Mesendoderm (in vitro differentiated cells): ENCODE results near the gene CPA5.

Experiments
- DNase-seq: peaks from one replicate; pipeline ENCODE4 v3.0.0; 2013
- H2AK5ac ChIP-seq: 2 replicates; pipeline ENCODE4 v1.6.1; 2013; ENCODE audit warnings: low read length, inconsistent platforms
- H2BK120ac ChIP-seq: 2 replicates; pipeline ENCODE4 v1.6.1; 2013; ENCODE audit warnings: low read depth, mild to moderate bottlenecking, low read length, moderate library complexity, mixed read lengths
- H2BK15ac ChIP-seq: replicated peaks from 2 replicates; pipeline ENCODE4 v1.6.1; 2013; ENCODE audit warnings: low read depth, mild to moderate bottlenecking, moderate library complexity
- H2BK5ac ChIP-seq: 2 replicates; pipeline ENCODE4 v1.6.1; 2013; ENCODE audit warnings: low read length, inconsistent platforms
- H3K18ac ChIP-seq: 2 replicates; pipeline ENCODE4 v1.6.1; 2013; ENCODE audit warnings: mild to moderate bottlenecking, low read length, mixed read lengths
- H3K23ac ChIP-seq: one replicate; pipeline ENCODE4 v1.6.1; 2013; ENCODE audit warnings: low read length
- H3K27ac ChIP-seq: 2 replicates; pipeline ENCODE4 v1.5.1; 2013; ENCODE audit warnings: low read depth, mild to moderate bottlenecking, inconsistent platforms, low read length, moderate library complexity
- H3K27me3 ChIP-seq: 2 replicates; pipeline ENCODE4 v1.6.1; 2013; ENCODE audit warnings: low read length, control low read depth, mild to moderate bottlenecking, inconsistent platforms; ENCODE audit not compliant: insufficient read depth, poor library complexity
- H3K36me3 ChIP-seq: 2 replicates; pipeline ENCODE4 v1.6.1; 2013; ENCODE audit warnings: low read length, inconsistent platforms; ENCODE audit not compliant: control insufficient read depth, insufficient read depth
- H3K4ac ChIP-seq: one replicate; pipeline ENCODE4 v1.6.1; 2013; ENCODE audit warnings: low read depth, mild to moderate bottlenecking, low read length, moderate library complexity
- H3K4me1 ChIP-seq: 2 replicates; pipeline ENCODE4 v1.6.1; 2013; ENCODE audit warnings: low read depth, low read length, inconsistent platforms; ENCODE audit not compliant: control insufficient read depth
- H3K4me2 ChIP-seq: 2 replicates; pipeline ENCODE4 v1.6.1; 2013; ENCODE audit warnings: low read length
- H3K4me3 ChIP-seq: 2 replicates; pipeline ENCODE4 v1.5.1; 2013; ENCODE audit warnings: mild to moderate bottlenecking, low read length
- H3K56ac ChIP-seq: one replicate; pipeline ENCODE4 v1.6.1; 2013; ENCODE audit warnings: low read length
- H3K79me1 ChIP-seq: 2 replicates; pipeline ENCODE4 v1.6.1; 2013; ENCODE audit warnings: low read length, inconsistent platforms
- H3K79me2 ChIP-seq: 2 replicates; pipeline ENCODE4 v1.6.1; 2013; ENCODE audit warnings: mild to moderate bottlenecking, low read length; ENCODE audit not compliant: control insufficient read depth, insufficient read depth
- H3K9ac ChIP-seq: 2 replicates; pipeline ENCODE4 v1.6.1; 2013; ENCODE audit warnings: low read length, inconsistent platforms
- H4K5ac ChIP-seq: one replicate; pipeline ENCODE4 v1.6.1; 2013; ENCODE audit warnings: low read length
- H4K8ac ChIP-seq: one replicate; pipeline ENCODE4 v1.6.1; 2013; ENCODE audit warnings: low read depth, mild to moderate bottlenecking, control low read depth, low read length, moderate library complexity
- WGBS: extraction: QIAGEN DNeasy Blood & Tissue Kit; methylation state at CpG from one replicate; pipeline ENCODE4 v1.1.7; 2013; ENCODE audit warnings: low lambda C conversion rate, missing lambda C conversion rate; ENCODE audit not compliant: insufficient coverage; ENCODE audit errors: extremely low coverage; 5-methylcytosine and 5-hydroxymethylcytosine counted together

CPA5 gene

DNA sequence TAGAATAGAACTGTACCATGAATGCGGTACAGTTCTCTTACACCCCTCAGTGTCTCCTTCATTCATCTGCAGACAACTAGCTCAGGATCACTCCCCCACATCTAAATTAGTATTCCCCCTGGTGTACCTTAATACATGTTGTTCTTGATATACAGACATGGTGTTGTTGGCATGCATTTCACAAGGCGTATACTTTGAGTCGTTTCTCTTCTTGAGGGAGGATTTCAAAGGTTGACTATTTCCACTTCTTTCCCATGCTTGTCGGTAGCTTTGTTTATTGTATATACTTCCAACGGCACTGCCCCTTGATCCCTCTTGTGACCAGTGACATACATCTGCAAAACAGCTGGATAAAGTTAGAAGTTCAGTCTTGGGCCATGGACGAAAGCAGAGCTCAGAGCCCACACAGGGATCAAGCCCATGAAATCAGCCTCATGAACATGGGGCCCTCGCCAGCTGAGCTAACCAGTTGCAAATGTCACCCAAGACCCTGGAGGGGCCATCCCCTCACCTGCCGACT is 43.1 kb upstream of the CPA5 start:
- Histone ChIP-seq H3K56ac (no peak overlapping the region), H3K4me2 (no peak overlapping the region), H3K18ac (no peak overlapping the region), H3K4ac (no peak overlapping the region), H2BK5ac (no peak overlapping the region), H3K27ac (no peak overlapping the region), H2AK5ac (no peak overlapping the region), H2BK15ac (no peak overlapping the region), H4K8ac (no peak overlapping the region), H2BK120ac (no peak overlapping the region), H3K4me1 (no peaks in the 10 kb centered on the region), H4K5ac (no peak overlapping the region), H3K79me1 (no peaks in the 10 kb centered on the region), H3K9ac (no peak overlapping the region), H3K4me3 (no peak overlapping the region), H3K36me3 (no peaks in the 10 kb centered on the region), H3K23ac (no peak overlapping the region), H3K79me2 (no peaks in the 10 kb centered on the region), H3K27me3 (no peaks in the 10 kb centered on the region)
- WGBS: no CpG with 5 or more reads among the region's 8 CpGs
- DNase-seq: no peak

DNA sequence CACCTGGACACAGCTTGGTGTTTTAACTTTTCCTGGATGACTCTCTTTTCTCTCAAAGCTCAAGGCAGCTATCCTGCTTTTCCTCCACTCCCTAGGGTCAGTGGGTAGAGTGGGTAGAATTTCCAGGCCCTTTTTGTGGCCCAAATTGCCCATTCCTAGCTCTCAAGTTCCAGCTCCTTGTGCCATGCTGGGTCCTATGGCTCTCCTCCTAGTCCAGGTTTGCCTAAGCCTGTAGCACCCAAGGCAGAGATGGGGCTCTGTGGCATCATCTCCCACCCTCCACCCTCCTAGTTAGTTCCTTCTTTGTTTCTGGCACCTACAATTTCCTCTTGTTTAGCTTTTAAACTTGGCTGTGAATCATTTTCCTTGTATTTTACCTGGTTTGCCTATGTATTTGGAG is 42.0 kb upstream of the CPA5 start:
- Histone ChIP-seq H3K27ac (no peak overlapping the region), H3K4me3 (no peak overlapping the region), H3K4me2 (no peak overlapping the region), H3K4ac (no peak overlapping the region), H3K4me1 (no peaks in the 10 kb centered on the region), H2BK15ac (no peak overlapping the region), H3K36me3 (no peaks in the 10 kb centered on the region), H3K56ac (no peak overlapping the region), H2BK120ac (no peak overlapping the region), H3K27me3 (no peaks in the 10 kb centered on the region), H3K18ac (no peak overlapping the region), H3K79me1 (no peaks in the 10 kb centered on the region), H2AK5ac (no peak overlapping the region), H4K5ac (no peak overlapping the region), H3K79me2 (no peaks in the 10 kb centered on the region), H3K9ac (no peak overlapping the region), H3K23ac (no peak overlapping the region), H2BK5ac (no peak overlapping the region), H4K8ac (no peak overlapping the region)
- DNase-seq: no peak

DNA sequence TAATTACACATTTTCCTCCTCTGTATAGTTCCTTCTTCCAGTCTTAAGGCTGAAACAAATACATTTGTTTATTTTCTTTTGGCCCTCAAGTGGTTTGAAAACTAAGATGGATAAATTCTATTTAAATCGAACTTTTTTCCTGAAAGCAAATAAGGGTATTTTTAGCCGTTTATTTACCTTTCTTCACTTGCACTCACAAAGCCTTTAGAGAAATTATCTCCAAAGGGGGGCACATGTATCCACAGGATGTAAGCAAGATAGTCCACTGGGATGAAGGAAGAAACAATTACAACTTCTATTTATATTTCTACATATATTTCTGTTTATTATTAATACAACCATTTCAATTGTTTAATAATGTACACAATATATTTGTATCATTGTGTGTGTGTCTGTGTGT is 41.5 kb upstream of the CPA5 start:
- Histone ChIP-seq H4K8ac (no peak overlapping the region), H3K9ac (no peak overlapping the region), H2AK5ac (no peak overlapping the region), H2BK5ac (no peak overlapping the region), H3K4me1 (no peaks in the 10 kb centered on the region), H3K56ac (no peak overlapping the region), H3K23ac (no peak overlapping the region), H3K18ac (no peak overlapping the region), H3K4me3 (no peak overlapping the region), H3K79me1 (no peaks in the 10 kb centered on the region), H2BK15ac (no peak overlapping the region), H3K79me2 (no peaks in the 10 kb centered on the region), H3K36me3 (no peaks in the 10 kb centered on the region), H3K4me2 (no peak overlapping the region), H3K27ac (no peak overlapping the region), H2BK120ac (no peak overlapping the region), H4K5ac (no peak overlapping the region), H3K4ac (no peak overlapping the region), H3K27me3 (no peaks in the 10 kb centered on the region)
- DNase-seq: no peak
- no CpG with 5 or more reads among the region's 2 CpGs for WGBS

DNA sequence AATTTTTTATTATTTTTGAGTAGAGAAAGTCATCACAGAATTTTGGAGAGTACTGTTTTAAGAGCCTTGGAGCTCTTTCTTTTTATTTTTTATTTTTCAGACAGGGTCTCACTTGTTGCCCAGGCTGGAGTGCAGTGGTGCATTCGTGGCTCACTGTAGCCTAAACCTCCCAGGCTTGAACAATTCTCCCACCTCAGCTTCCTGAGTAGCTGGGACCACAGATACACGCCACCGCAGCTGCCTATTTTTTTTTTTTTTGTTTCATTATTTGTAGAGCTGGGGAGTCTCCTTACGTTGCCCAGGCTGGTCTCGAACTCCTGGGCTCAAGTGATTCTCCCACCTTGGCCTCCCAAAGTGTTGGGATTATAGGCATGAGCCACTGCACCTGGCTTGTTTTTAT is 41.1 kb upstream of the CPA5 start:
- no CpG with 5 or more reads among the region's 5 CpGs for WGBS
- no peak overlapping the region for H3K27ac ChIP-seq
- H3K79me1 ChIP-seq: no peaks in the 10 kb centered on the region

DNA sequence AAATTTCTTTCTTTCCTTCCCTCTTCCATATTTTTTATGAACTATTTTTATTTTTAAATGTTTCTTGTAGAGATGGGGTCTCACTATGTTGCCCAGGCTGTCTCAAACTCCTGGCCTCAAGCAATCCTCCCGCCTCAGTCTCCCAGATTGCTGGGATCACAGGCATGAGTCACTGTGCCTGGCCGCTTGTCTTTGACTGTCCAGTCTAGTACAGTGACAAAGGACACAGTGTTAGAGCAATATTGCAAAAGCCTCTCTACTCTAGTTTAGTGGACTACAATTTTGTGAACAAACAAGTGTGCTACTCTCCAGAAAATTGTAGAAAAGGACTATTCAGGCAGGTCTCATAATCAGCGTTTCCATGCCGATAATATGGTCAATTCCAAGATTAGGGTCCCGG is 40.6 kb upstream of the CPA5 start:
- WGBS: no CpG with 5 or more reads among the region's 5 CpGs
- Histone ChIP-seq H3K4me3 (no peak overlapping the region), H4K5ac (no peak overlapping the region), H3K4me1 (no peaks in the 10 kb centered on the region), H3K23ac (no peak overlapping the region), H3K18ac (no peak overlapping the region), H3K56ac (no peak overlapping the region), H3K9ac (no peak overlapping the region), H3K4me2 (no peak overlapping the region), H2BK15ac (no peak overlapping the region), H3K79me1 (no peaks in the 10 kb centered on the region), H3K27me3 (no peaks in the 10 kb centered on the region), H4K8ac (no peak overlapping the region), H3K79me2 (no peaks in the 10 kb centered on the region), H3K27ac (no peak overlapping the region), H2BK120ac (no peak overlapping the region), H2BK5ac (no peak overlapping the region), H2AK5ac (no peak overlapping the region), H3K36me3 (no peaks in the 10 kb centered on the region), H3K4ac (no peak overlapping the region)
- no peak for DNase-seq

More for the DNA sequence above, 41.1 kb upstream of the CPA5 start:
- H3K4ac ChIP-seq: no peak overlapping the region
- H3K18ac ChIP-seq: no peak overlapping the region
- no peak overlapping the region for H2BK120ac ChIP-seq
- H2BK15ac ChIP-seq: no peak overlapping the region
- no peaks in the 10 kb centered on the region for H3K36me3 ChIP-seq
- H3K4me3 ChIP-seq: no peak overlapping the region
- DNase-seq: no peak
- no peak overlapping the region for H3K23ac ChIP-seq
- no peak overlapping the region for H3K9ac ChIP-seq
- no peak overlapping the region for H2BK5ac ChIP-seq
- H3K79me2 ChIP-seq: no peaks in the 10 kb centered on the region
- H2AK5ac ChIP-seq: no peak overlapping the region
- H4K5ac ChIP-seq: no peak overlapping the region
- H3K4me1 ChIP-seq: no peaks in the 10 kb centered on the region
- H3K56ac ChIP-seq: no peak overlapping the region
- no peak overlapping the region for H3K4me2 ChIP-seq
- H4K8ac ChIP-seq: no peak overlapping the region
- H3K27me3 ChIP-seq: no peaks in the 10 kb centered on the region

DNA sequence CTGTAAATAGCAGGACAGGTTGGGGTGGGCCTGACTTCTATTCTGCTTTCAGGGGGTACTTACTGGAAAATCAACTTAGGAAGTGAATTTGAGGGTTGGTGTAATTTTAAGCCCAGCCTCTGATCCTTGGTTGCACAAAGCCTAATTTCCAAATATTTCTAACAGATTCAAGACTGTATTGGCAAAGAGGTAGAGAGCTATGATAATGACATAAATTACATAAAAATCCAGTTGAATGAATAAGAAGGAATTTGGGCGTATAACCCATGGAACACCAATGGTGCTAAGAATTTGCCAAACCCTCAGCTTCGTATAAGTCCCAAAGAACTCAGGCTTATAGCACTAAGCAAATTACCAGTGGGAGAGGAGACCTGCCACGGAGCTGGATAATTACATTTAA is 39.7 kb upstream of the CPA5 start:
- H3K18ac ChIP-seq: no peak overlapping the region
- no peak overlapping the region for H3K9ac ChIP-seq
- no peak overlapping the region for H2BK120ac ChIP-seq
- no peaks in the 10 kb centered on the region for H3K79me2 ChIP-seq
- no peaks in the 10 kb centered on the region for H3K79me1 ChIP-seq
- no peaks in the 10 kb centered on the region for H3K36me3 ChIP-seq
- no peak for DNase-seq
- no peak overlapping the region for H4K8ac ChIP-seq
- no peak overlapping the region for H4K5ac ChIP-seq
- no peak overlapping the region for H2AK5ac ChIP-seq
- no peak overlapping the region for H2BK5ac ChIP-seq
- WGBS: no CpG with 5 or more reads among the region's 3 CpGs
- no peak overlapping the region for H3K4me2 ChIP-seq
- H3K4me1 ChIP-seq: no peaks in the 10 kb centered on the region
- no peak overlapping the region for H3K4me3 ChIP-seq
- H2BK15ac ChIP-seq: no peak overlapping the region
- H3K23ac ChIP-seq: no peak overlapping the region
- no peak overlapping the region for H3K4ac ChIP-seq
- H3K56ac ChIP-seq: no peak overlapping the region
- no peak overlapping the region for H3K27ac ChIP-seq
- H3K27me3 ChIP-seq: no peaks in the 10 kb centered on the region
